Measurements from ENCODE around the gene ALPI. TPM values are rescaled to one million over a fixed set of nuclear protein-coding genes. Genes with fewer than 3 reads are reported as not detected.
A peak's percentile ranks its signal among the peaks of the same experiment; 100 is the strongest.

Gene ALPI
- total and polyA plus RNA-seq, 7 donors = 0.05 to 0.14 TPM; not detected in 5

DNA sequence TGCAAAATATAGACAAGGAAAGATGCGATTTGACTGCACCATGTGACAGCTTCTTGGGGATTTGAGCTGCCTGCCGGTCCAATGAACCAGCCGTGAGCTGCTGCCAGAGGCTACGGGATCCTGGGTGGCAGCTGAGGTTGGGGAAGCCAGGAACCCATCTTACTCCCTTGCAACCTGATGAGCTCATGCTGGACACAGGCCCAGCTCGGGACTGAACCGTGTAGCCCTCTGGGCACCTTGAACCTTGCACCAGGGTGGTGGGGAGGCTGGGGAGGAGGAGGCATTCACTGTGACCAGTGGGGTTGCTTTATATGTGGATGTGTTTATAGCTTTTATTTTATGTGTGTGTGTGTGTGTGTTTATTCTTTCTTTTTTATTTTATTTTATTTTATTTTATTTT lies 9.1 kb downstream of the ALPI start:
- intact Hi-C loops (cut with DNase I) = no loop called here
- Histone ChIP-seq H3K9me3 (no peaks in the 10 kb centered on the region), H3K27me3 (ENCODE audit: insufficient read depth in 3 of 3, low read length in 2 of 3) (no peaks in the 10 kb centered on the region), H3K4me3 (no peak overlapping the region), H3K36me3 (ENCODE audit: insufficient read depth in 1 of 2, low read depth in 1 of 2) (no peaks in the 10 kb centered on the region), H3K27ac (no peak overlapping the region), H3K4me1 (no peaks in the 10 kb centered on the region)
- TF ChIP-seq CTCF (IDR thresholded peaks at IDR 0.05) = no peak
- no peak for ATAC-seq
- 33 to 59% (median 34%) methylated on average over 6 of the region's 6 CpGs for WGBS, 3 donors
- no peak for DNase-seq

DNA sequence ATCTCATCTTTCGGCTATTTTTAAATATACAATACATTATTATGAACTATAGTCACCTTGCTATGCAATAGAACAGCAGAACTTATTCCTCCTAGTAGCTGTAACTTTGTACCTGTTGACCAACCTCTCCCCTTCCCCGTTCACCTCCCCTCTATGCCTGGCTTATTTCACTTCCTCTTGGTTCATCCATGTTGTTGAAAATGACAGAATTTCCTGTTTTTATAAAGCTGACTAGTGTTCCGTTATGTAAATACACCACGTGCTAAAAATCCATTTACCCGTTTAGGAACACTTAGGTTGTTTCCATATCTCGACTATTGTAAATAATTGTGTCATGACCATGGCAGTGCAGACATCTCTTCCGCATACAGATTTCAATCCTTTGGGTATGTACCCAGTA lies 10.3 kb downstream of the ALPI start:
- DNase-seq (no peak), ATAC-seq (no peak)
- Histone ChIP-seq H3K9me3 (no peaks in the 10 kb centered on the region), H3K4me1 (no peaks in the 10 kb centered on the region), H3K36me3 (ENCODE audit: insufficient read depth in 1 of 2, low read depth in 1 of 2) (no peaks in the 10 kb centered on the region), H3K27ac (no peak overlapping the region), H3K27me3 (ENCODE audit: insufficient read depth in 3 of 3, low read length in 2 of 3) (no peaks in the 10 kb centered on the region), H3K4me3 (no peak overlapping the region)
- WGBS, 3 donors = 81 to 82% (median 81%) methylated on average over 7 of the region's 7 CpGs
- intact Hi-C loops (cut with DNase I) = no loop called here
- TF ChIP-seq CTCF (IDR thresholded peaks at IDR 0.05) = no peak

- ATAC-seq = peak; percentile 38 to 83 (median 54)
- WGBS, 3 donors = 7 to 20% (median 16%) methylated on average over 6 of the region's 6 CpGs
- H3K27me3 ChIP-seq (ENCODE audit: insufficient read depth in 3 of 3, low read length in 2 of 3) = peaks cover 0 to 1% (median 0%) of the 10 kb centered on the region in 3 donors
- intact Hi-C loops (cut with DNase I) = no loop called here
- no peaks in the 10 kb centered on the region for H3K9me3 ChIP-seq
- no peak for TF ChIP-seq CTCF (IDR thresholded peaks at IDR 0.05)
- H3K4me3 ChIP-seq = no peak overlapping the region
- no peak overlapping the region for H3K27ac ChIP-seq
- no peak for DNase-seq
- H3K4me1 ChIP-seq = no peaks in the 10 kb centered on the region
- H3K36me3 ChIP-seq (ENCODE audit: insufficient read depth in 1 of 2, low read depth in 1 of 2) = no peaks in the 10 kb centered on the region
These were observed 17.5 kb downstream of the ALPI start for GRCh38 chr2:232473467-232473890.

DNA sequence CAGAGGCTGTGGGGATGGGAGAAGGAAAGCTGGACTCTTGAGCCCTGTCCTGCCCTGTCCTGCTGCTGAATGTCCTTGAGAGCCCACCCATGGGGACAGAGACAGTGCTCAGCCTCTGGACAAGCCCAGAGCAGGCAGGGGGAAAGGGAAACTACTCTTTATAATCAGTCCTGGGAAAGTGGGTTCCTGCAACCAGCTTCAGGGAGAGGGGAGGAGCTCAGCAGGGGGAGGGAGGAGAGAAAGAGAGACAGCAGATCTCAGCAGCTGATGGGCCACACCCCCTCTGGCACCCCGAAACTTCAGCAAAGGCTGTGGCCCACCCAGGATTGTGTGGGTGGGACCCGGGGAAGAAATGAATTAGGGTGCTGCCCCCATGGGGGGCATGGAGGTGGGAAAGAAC lies 20.1 kb downstream of the ALPI start:
- no peaks in the 10 kb centered on the region for H3K4me1 ChIP-seq
- intact Hi-C loops (cut with DNase I) = no loop called here
- no peak for DNase-seq
- no peak for ATAC-seq
- no peaks in the 10 kb centered on the region for H3K9me3 ChIP-seq
- no peak for TF ChIP-seq CTCF (IDR thresholded peaks at IDR 0.05)
- H3K27ac ChIP-seq = no peak overlapping the region
- H3K27me3 ChIP-seq (ENCODE audit: insufficient read depth in 3 of 3, low read length in 2 of 3) = peaks cover 0 to 1% (median 0%) of the 10 kb centered on the region in 3 donors
- 71 to 87% (median 79%) methylated on average over 2 of the region's 2 CpGs for WGBS, 3 donors
- H3K36me3 ChIP-seq (ENCODE audit: insufficient read depth in 1 of 2, low read depth in 1 of 2) = no peaks in the 10 kb centered on the region
- H3K4me3 ChIP-seq = no peak overlapping the region

GRCh38 chr2:232476791-232477190 lies 20.8 kb downstream of the ALPI start:
- no peaks in the 10 kb centered on the region for H3K9me3 ChIP-seq
- ATAC-seq (no peak), DNase-seq (peak in 1 of 2 donors; percentile 26)
- WGBS, 3 donors = 88 to 92% (median 90%) methylated on average over 7 of the region's 7 CpGs
- no peak overlapping the region for H3K4me3 ChIP-seq
- H3K27me3 ChIP-seq (ENCODE audit: insufficient read depth in 3 of 3, low read length in 2 of 3) = peaks cover 0 to 1% (median 0%) of the 10 kb centered on the region in 3 donors
- no peaks in the 10 kb centered on the region for H3K4me1 ChIP-seq
- TF ChIP-seq CTCF (IDR thresholded peaks at IDR 0.05) = no peak
- H3K27ac ChIP-seq = no peak overlapping the region
- intact Hi-C loops (cut with DNase I) = no loop called here
- no peaks in the 10 kb centered on the region for H3K36me3 ChIP-seq (ENCODE audit: insufficient read depth in 1 of 2, low read depth in 1 of 2)

All from psoas muscle (tissue), 8 donors.